Ectodermal cell (in vitro differentiated cells): ENCODE measurements around the gene AKT1. TPM values are rescaled to one million over a fixed set of nuclear protein-coding genes. Genes with fewer than 3 reads are reported as not detected.
"Not testable (repeated sequence)": the region's sequence is repeated elsewhere in the genome, so short reads cannot be mapped to it uniquely, and the experiment has no call there.

Source experiments
- H3K27ac ChIP-seq: 2 replicates; pipeline ENCODE4 v1.7.0; 2013; ENCODE audit warnings: mild to moderate bottlenecking, low read depth, low read length; ENCODE audit not compliant: insufficient read depth, poor library complexity, severe bottlenecking
- H3K27me3 ChIP-seq: 2 replicates; pipeline ENCODE4 v1.7.0; 2013; ENCODE audit warnings: mild to moderate bottlenecking, low read length; ENCODE audit not compliant: insufficient read depth, control insufficient read depth, poor library complexity, severe bottlenecking
- H3K36me3 ChIP-seq: one replicate; pipeline ENCODE4 v1.7.0; 2013; ENCODE audit warnings: low read length; ENCODE audit not compliant: control insufficient read depth, insufficient read depth
- H3K4me1 ChIP-seq: one replicate; pipeline ENCODE4 v1.7.0; 2013; ENCODE audit warnings: low read length; ENCODE audit not compliant: control insufficient read depth, insufficient read depth
- H3K4me3 ChIP-seq: 2 replicates; pipeline ENCODE4 v1.7.0; 2013; ENCODE audit warnings: low read depth, low read length, control low read depth; ENCODE audit not compliant: insufficient read depth
- H3K9me3 ChIP-seq: 2 replicates; pipeline ENCODE4 v1.7.0; 2013; ENCODE audit warnings: mild to moderate bottlenecking, low read length, moderate library complexity; ENCODE audit not compliant: control insufficient read depth
- WGBS, 2 experiments: methylation state at CpG; one replicate each; pipeline ENCODE4 v1.1.7; 2013; ENCODE audit warnings: missing lambda C conversion rate in 2 of 2; 5-methylcytosine and 5-hydroxymethylcytosine counted together
- polyA plus RNA-seq, 4 experiments: library from polyadenylated mRNA; stranded (reverse); fragments of 50-300 nt; gene quantifications; one replicate each; pipeline ENCODE4 v1.2.3, GENCODE V29; 2013

AKT1 gene
- polyA plus RNA-seq (2013, experiment 1 of 4), result 85.5 TPM
- 81.3 TPM for polyA plus RNA-seq (2013, experiment 2 of 4)
- polyA plus RNA-seq (2013, experiment 3 of 4), result 59.4 TPM
- polyA plus RNA-seq (2013, experiment 4 of 4), result 66.3 TPM

GRCh38 chr14:104794993-104795780, at the start of gene AKT1:
Gene AKT1 (minus strand): TSS chr14:104795748. CDS start chr14:104792643, 3,105 bp downstream.
- Histone ChIP-seq H3K4me1 (peaks cover 35% of the 10 kb centered on the region), H3K36me3 (no peaks in the 10 kb centered on the region), H3K27ac (no peak within 1 kb of the TSS), H3K9me3 (no peaks in the 10 kb centered on the region), H3K4me3 (peak within 1 kb of the TSS; percentile 44), H3K27me3 (peaks cover 44% of the 10 kb centered on the region)
- WGBS, 2 experiments, result 0% methylated on average over 123 of the region's 124 CpGs

DNA sequence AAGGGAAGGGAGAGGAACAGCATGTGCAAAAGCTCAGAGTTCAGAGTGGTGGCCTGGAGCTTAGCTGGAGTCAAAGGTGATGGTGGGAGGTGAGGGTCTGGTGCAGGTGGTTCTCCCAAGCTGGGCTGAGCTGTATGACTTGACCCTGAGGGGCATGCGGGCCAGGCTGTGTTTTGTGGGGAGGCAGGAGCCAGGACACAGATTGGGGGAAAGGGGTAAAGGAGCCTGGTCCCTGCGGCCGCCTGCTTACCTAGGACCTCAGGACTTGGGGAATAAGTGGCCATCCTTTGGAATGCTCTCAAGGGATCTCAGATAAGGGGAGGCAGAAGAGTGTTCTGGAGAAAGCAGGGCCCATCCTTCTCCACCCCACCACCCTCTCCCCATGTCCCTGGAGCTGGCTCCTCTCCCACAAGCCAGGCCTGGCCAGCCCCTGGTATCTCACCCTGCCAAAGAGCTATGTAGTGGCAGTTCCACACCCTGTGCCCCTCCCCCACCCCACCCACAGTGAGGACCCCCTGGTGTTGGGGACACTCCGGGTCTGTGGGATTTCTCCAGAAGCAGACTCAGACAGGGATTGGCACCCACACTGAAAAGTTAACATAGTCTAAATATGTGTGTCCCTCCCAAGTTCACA, 49.6 kb upstream of the AKT1 start:
- Histone ChIP-seq H3K27ac (no peak overlapping the region), H3K4me1 (peaks cover 8% of the 10 kb centered on the region), H3K36me3 (no peaks in the 10 kb centered on the region), H3K4me3 (no peak overlapping the region), H3K27me3 (peaks cover 50% of the 10 kb centered on the region), H3K9me3 (no peaks in the 10 kb centered on the region)
- WGBS, 2 experiments, result 92 to 95% methylated on average over 4 of the region's 4 CpGs

DNA sequence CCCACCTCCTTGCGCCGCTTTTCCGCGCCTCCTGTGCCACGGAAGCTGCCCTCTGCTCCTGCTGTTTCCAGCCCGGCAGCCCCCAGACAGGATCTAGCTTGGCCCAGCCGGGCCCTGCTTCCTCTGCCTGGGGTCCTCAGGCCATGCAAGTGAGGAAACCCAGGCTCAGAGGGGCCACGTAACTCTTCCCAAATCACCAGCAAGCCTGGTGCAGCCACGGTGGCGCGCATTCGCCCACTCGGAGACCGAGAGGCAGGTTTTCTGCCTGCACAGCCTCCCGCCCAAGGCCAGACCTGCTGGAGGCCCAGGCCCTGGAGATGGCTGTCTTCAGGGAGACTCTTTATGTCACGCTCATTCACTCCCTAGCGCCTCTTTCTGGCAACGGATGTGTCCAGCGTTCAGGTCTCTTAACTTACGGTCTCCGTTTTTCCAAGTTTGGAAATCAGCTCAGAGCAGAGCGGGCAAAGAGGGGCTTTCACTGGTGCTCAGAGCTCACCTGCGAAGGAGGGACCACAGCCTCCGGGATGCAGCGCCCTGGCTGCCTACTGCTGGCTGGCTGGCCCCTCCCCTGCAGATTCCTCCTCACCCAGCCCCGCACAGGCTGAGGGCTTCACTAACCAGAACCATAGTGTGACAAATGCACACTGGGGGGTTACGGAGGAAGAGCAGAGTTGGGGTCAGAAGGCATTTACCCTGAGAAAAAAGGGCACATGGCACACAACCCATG, 48.9 kb upstream of the AKT1 start:
- H3K27me3 ChIP-seq, result peaks cover 50% of the 10 kb centered on the region
- H3K4me3 ChIP-seq, result peak overlapping the region; percentile 44
- peaks cover 8% of the 10 kb centered on the region for H3K4me1 ChIP-seq
- H3K36me3 ChIP-seq, result no peaks in the 10 kb centered on the region
- WGBS, 2 experiments, result 27 to 28% methylated on average over 27 of the region's 27 CpGs
- H3K27ac ChIP-seq, result peak overlapping the region; percentile 36
- H3K9me3 ChIP-seq, result no peaks in the 10 kb centered on the region

DNA sequence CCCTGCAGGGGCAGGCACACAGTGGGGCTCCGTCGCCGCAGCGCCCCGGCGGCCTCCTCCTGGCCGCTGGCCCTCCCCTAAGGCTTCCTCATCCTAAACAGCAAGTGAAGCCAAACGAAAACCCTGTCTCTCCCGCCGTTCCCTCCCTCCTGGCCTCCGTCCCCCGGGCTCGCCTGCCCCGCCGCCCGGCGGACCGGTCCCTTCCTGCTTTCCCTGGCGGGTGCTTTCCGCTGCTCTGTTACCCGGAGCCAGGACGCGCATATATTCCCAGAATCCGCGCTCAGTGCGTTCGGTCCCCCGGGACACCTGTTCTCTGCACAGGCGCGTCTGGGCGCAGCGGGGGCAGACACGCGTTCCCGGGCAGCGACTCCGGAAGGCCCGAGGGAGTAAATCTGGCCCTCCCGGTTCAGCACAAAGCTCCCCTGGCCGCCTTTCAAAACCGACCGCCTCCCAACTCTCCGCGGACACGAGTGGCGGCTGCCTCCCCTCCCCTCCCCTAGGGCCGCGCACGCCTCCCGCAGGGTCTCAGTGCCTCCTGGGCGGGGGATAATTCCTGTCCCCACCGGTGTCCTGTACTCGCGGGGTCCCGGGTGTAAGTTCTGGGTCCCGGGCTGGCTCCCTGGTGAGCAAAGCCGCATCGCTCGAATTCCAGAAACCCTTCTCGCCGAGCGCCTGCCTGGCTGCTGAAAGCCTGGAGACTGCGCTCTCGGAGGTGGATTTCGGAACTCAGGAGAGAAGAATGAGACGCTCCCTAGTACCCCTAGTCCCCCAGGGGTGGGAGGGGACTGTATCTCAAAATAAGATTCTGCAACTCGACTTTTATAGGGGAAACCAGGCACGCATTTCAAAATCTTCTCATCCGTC, 48.1 kb upstream of the AKT1 start:
- H3K36me3 ChIP-seq, result no peaks in the 10 kb centered on the region
- peaks cover 8% of the 10 kb centered on the region for H3K4me1 ChIP-seq
- WGBS, 2 experiments, result 2% methylated on average over 69 of the region's 69 CpGs
- peak overlapping the region; percentile 44 for H3K4me3 ChIP-seq
- peak overlapping the region; percentile 36 for H3K27ac ChIP-seq
- H3K27me3 ChIP-seq, result peaks cover 50% of the 10 kb centered on the region
- H3K9me3 ChIP-seq, result no peaks in the 10 kb centered on the region

GRCh38 chr14:104843006-104843405, 47.5 kb upstream of the AKT1 start:
- no peaks in the 10 kb centered on the region for H3K36me3 ChIP-seq
- H3K27ac ChIP-seq, result no peak overlapping the region
- peaks cover 8% of the 10 kb centered on the region for H3K4me1 ChIP-seq
- WGBS, 2 experiments, result 50 to 51% methylated on average over 13 of the region's 13 CpGs
- H3K4me3 ChIP-seq, result peak overlapping the region; percentile 44
- peaks cover 50% of the 10 kb centered on the region for H3K27me3 ChIP-seq
- H3K9me3 ChIP-seq, result no peaks in the 10 kb centered on the region

DNA sequence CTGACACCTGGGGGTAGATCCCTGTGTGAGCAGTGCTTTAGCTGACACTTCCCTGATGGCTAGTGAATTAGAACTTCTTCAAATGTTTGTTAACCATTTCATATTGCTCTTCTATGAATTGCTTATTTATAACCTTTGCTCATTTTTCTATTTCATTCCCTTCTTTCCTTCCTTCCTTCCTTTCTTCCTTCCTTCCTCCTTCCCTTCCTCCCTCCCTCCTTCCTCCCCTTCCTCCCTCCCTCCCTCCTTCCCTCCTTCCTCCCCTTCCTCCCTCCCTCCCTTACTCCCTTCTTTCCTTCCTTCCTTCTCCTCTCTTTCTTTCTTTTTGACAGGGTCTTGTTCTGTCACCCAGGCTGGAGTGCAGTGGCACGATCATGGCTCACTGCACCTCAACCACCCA, 46.2 kb upstream of the AKT1 start:
- peaks cover 50% of the 10 kb centered on the region for H3K27me3 ChIP-seq
- peaks cover 8% of the 10 kb centered on the region for H3K4me1 ChIP-seq
- WGBS, 2 experiments, result 77 to 79% methylated on average over 1 of the region's 1 CpG
- no peak overlapping the region for H3K27ac ChIP-seq
- no peaks in the 10 kb centered on the region for H3K36me3 ChIP-seq
- H3K4me3 ChIP-seq, result no peak overlapping the region
- H3K9me3 ChIP-seq, result no peaks in the 10 kb centered on the region

DNA sequence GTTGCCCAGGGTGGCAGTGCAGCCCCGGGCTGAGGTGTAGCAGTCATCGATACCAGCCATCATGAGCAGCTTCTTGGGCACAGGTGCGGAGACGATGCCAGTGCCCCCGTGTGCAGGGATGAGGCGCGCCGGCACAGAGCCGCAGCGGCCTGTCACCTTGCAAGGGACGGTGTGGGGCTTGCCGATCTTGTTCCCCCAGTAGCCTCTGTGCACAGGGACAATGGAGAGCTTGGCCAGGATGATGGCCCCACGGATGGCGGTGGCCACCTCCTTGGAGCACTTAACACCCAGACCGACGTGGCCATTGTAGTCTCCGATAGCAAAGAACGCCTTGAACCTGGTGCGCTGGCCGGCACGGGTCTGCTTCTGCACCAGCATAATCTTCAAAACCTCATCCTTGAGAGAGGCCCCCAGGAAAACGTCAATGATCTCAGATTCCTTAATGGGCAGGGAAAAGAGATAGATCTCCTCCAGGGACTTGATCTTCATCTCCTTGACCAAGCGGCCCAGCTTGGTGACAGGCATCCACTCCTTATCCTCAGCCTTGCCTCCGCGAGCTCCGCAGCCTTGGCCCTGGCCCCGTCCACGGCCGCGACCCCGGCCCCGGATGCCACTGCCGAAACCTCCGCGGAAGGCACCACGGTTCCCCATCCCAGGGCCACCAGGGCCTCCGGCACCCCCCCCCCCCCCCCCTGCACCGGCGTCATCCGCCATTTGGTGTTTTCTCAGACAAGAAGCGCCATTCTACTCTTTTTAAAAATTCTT, 40.8 kb upstream of the AKT1 start:
- not testable (repeated sequence) for H3K27me3 ChIP-seq, H3K36me3 ChIP-seq, H3K9me3 ChIP-seq, H3K27ac ChIP-seq, H3K4me1 ChIP-seq, H3K4me3 ChIP-seq
- 92% methylated on average over 36 to 37 of the region's 41 CpGs for whole genome bisulfite sequencing, 2 experiments

DNA sequence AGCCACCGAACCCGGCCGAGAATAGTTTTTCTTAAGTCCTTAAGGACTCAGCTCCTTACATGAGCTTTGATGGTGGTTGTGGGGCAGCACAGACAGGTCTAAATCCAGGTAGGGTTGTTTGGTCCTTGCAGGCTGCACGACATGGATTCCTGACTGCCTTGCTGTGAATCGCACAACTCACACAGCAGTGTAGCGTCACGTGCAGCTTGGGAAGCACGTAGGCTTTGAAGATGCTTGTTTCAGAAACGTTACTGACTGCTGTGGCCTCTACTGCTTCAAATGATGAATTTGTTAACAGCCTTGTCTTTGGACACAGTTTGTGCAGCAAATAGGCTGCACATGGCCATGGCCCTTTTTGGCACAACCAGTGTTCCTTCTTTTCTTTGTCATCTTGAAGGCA, 35.2 kb upstream of the AKT1 start:
- WGBS, 2 experiments, result 82% methylated on average over 9 of the region's 9 CpGs
- peaks cover 17% of the 10 kb centered on the region for H3K27me3 ChIP-seq
- no peak overlapping the region for H3K4me3 ChIP-seq
- no peaks in the 10 kb centered on the region for H3K36me3 ChIP-seq
- H3K9me3 ChIP-seq, result no peaks in the 10 kb centered on the region
- H3K4me1 ChIP-seq, result peaks cover 6% of the 10 kb centered on the region
- no peak overlapping the region for H3K27ac ChIP-seq
